ENCODE data around the gene DOK7.
"Not testable (repeated sequence)": the region's sequence is repeated elsewhere in the genome, so short reads cannot be mapped to it uniquely, and the experiment has no call there.

Gene DOK7

DNA sequence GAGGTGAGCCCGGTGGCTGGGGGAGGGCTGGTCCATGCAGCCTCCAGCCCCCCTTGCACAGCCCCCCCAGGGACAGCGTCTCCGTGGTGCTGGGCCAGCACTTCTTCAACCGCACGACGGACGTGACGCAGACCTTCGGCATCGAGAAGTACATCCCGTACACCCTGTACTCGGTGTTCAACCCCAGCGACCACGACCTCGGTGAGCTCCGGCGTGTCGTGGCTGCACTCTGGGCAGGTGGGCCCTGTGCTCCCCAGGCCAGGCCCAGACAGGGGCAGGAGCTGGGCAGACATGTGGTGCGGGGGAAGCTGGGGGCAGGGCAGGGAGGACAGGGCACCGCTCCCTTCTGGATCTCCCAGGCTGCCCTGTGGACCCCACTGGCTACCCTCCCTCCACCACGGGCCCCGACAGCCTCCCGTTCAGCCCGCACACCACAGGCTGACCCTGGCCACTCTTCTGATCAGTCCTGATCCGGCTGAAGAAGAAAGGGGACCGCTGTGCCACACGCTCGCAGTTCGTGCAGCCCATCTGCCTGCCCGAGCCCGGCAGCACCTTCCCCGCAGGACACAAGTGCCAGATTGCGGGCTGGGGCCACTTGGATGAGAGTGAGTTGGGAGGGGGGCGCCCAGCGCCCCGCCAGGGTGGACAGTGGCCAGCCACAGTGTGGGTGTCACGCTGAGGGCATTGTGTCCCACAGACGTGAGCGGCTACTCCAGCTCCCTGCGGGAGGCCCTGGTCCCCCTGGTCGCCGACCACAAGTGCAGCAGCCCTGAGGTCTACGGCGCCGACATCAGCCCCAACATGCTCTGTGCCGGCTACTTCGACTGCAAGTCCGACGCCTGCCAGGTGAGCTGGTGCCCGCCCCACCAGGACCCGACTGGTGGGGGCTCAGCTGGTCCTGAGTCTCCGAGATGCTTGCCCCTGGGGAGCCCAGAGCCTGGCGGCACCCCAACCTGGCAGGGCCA is 15.4 kb upstream of the DOK7 start:
- H3K9me3 ChIP-seq (ENCODE audit: low read depth, low read length), result no peaks in the 10 kb centered on the region
- H3K36me3 ChIP-seq (ENCODE audit: insufficient read depth, low read length), result no peaks in the 10 kb centered on the region
- TF ChIP-seq POLR2AphosphoS5 (IDR thresholded peaks at IDR 0.05; ENCODE audit: borderline replicate concordance, low read depth, low read length), result no peak
- no peak for TF ChIP-seq FOXP2 (optimal IDR thresholded peaks at IDR 0.05; ENCODE audit: control extremely low read depth, extremely low read length, insufficient read depth)
- TF ChIP-seq EZH2 (IDR thresholded peaks at IDR 0.05), result no peak
- no peak overlapping the region for H3K27ac ChIP-seq
- no peak overlapping the region for H3K9ac ChIP-seq (ENCODE audit: insufficient read length)
- H3K4me3 ChIP-seq, result no peak overlapping the region
- no peak for DNase-seq (ENCODE audit: low read depth, low spot score)

DNA sequence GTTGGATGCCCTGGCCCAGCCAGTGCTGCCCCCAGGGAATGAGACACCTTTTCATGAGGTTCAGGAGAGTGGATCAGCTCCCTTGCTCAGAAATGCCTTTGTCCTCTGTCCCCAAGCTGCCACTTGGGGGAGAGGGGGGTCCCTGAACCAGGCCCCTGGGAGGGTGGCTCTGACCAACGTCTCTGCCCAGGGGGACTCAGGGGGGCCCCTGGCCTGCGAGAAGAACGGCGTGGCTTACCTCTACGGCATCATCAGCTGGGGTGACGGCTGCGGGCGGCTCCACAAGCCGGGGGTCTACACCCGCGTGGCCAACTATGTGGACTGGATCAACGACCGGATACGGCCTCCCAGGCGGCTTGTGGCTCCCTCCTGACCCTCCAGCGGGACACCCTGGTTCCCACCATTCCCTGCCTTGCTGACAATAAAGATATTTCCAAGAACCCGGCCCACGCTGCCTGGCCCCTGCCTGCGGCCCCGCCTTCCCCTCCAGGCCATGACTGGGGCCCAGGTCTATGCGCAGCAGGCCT is 14.0 kb upstream of the DOK7 start:
- H3K27ac ChIP-seq, result no peak overlapping the region
- TF ChIP-seq FOXP2 (optimal IDR thresholded peaks at IDR 0.05; ENCODE audit: control extremely low read depth, extremely low read length, insufficient read depth) (no peak), EZH2 (IDR thresholded peaks at IDR 0.05) (no peak), POLR2AphosphoS5 (IDR thresholded peaks at IDR 0.05; ENCODE audit: borderline replicate concordance, low read depth, low read length) (no peak)
- H3K9me3 ChIP-seq (ENCODE audit: low read depth, low read length), result no peaks in the 10 kb centered on the region
- H3K4me3 ChIP-seq, result no peak overlapping the region
- no peaks in the 10 kb centered on the region for H3K36me3 ChIP-seq (ENCODE audit: insufficient read depth, low read length)
- no peak for DNase-seq (ENCODE audit: low read depth, low spot score)
- H3K9ac ChIP-seq (ENCODE audit: insufficient read length), result no peak overlapping the region

DNA sequence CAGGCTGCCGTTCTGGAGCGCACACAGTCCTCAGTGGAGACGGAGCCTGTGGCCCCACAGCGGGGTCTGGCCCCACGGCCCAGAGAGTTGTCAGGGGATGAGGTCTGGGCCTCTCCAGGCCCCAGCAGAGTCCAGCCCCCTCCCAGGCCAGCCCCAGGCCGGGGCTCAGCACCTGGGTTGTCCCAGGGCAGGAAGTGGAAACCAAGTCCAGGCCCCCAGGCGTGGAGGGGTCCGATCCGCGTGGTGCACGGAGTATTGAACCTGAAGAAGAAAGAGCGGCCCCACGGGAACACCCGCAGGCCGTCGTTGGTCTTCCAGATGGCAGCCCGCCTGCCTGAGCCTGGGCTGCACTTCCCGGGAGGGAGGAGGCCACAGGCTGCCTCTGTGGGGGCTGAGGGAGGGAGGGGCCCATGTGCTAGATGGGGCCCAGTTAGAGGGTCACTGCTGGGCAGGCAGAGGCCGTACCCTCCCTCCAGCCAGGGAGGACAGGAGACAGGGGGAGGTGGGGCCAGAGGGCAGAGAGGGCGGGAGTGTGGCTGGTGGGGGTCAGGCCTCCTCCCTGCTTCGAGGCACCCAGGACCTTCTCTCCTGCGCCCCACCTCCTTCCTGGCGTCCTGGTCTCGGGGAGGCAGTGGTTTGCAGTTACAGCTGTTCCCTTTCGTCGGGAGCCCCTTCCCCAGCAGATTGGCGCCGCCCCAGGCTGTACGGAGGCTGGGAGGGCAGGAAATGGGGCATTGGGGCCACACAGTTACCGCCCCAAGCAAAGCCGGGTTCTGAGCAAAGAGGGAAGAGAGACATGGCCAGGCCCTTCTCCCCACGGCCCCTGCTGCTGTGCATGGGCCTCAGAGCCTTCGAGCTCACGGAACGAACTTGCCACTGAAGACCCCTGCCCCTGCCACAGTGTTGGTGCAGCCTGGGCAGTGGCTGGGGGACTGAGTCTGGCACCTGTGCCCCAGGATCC is 13.3 kb upstream of the DOK7 start:
- Histone ChIP-seq H3K9me3 (ENCODE audit: low read depth, low read length) (no peaks in the 10 kb centered on the region), H3K36me3 (ENCODE audit: insufficient read depth, low read length) (no peaks in the 10 kb centered on the region), H3K4me3 (no peak overlapping the region), H3K27ac (no peak overlapping the region), H3K9ac (ENCODE audit: insufficient read length) (no peak overlapping the region)
- DNase-seq (ENCODE audit: low read depth, low spot score), result no peak
- no peak for TF ChIP-seq POLR2AphosphoS5 (IDR thresholded peaks at IDR 0.05; ENCODE audit: borderline replicate concordance, low read depth, low read length)
- TF ChIP-seq EZH2 (IDR thresholded peaks at IDR 0.05), result no peak
- no peak for TF ChIP-seq FOXP2 (optimal IDR thresholded peaks at IDR 0.05; ENCODE audit: control extremely low read depth, extremely low read length, insufficient read depth)

DNA sequence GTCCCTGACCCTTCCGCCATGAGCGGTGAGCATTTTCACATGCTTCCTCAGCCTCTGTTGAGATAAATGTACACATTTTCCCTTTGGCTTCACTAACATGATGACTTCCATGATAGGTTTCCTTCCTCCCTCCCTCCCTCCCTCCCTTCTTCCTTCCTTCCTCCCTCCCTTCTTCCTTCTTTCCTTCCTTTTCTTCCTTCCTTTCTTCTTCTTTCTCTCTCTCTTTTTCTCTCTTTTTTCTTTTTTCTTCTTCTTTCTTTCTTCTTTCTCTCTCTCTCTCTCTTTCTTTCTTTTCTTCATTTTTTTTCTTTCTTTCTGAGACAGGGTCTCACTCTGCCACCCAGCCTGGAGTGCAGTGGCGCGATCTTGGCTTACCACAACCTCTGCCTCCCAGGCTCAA is 12.5 kb upstream of the DOK7 start:
- Histone ChIP-seq H3K9ac (ENCODE audit: insufficient read length) (no peak overlapping the region), H3K4me3 (no peak overlapping the region), H3K27ac (no peak overlapping the region), H3K9me3 (ENCODE audit: low read depth, low read length) (no peaks in the 10 kb centered on the region), H3K36me3 (ENCODE audit: insufficient read depth, low read length) (no peaks in the 10 kb centered on the region)
- DNase-seq (ENCODE audit: low read depth, low spot score), result no peak
- TF ChIP-seq POLR2AphosphoS5 (IDR thresholded peaks at IDR 0.05; ENCODE audit: borderline replicate concordance, low read depth, low read length) (no peak), FOXP2 (optimal IDR thresholded peaks at IDR 0.05; ENCODE audit: control extremely low read depth, extremely low read length, insufficient read depth) (no peak), EZH2 (IDR thresholded peaks at IDR 0.05) (no peak)

DNA sequence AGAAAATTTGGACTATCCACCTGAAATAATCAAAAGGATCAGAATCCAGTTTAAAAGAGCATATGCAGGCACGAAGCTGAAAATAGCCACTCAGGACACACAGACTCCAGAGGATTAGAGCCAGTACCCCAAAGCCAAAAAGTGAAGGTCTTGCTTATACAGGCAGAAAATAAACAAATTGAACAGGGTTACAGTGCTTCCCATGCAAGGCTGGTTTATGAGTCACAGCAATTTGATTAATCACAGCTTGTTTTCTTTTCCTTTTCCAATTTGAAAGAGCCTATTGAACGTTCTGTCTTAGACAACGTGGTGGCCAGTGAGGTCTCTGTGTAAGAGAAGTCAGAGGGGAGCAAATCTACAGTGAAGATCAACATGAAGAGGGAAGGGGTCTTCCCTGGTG is 11.2 kb upstream of the DOK7 start:
- Histone ChIP-seq H3K36me3 (ENCODE audit: insufficient read depth, low read length) (no peaks in the 10 kb centered on the region), H3K9me3 (ENCODE audit: low read depth, low read length) (no peaks in the 10 kb centered on the region), H3K27ac (no peak overlapping the region), H3K9ac (ENCODE audit: insufficient read length) (no peak overlapping the region), H3K4me3 (no peak overlapping the region)
- DNase-seq (ENCODE audit: low read depth, low spot score), result no peak
- no peak for TF ChIP-seq POLR2AphosphoS5 (IDR thresholded peaks at IDR 0.05; ENCODE audit: borderline replicate concordance, low read depth, low read length)
- TF ChIP-seq EZH2 (IDR thresholded peaks at IDR 0.05), result no peak
- TF ChIP-seq FOXP2 (optimal IDR thresholded peaks at IDR 0.05; ENCODE audit: control extremely low read depth, extremely low read length, insufficient read depth), result no peak

DNA sequence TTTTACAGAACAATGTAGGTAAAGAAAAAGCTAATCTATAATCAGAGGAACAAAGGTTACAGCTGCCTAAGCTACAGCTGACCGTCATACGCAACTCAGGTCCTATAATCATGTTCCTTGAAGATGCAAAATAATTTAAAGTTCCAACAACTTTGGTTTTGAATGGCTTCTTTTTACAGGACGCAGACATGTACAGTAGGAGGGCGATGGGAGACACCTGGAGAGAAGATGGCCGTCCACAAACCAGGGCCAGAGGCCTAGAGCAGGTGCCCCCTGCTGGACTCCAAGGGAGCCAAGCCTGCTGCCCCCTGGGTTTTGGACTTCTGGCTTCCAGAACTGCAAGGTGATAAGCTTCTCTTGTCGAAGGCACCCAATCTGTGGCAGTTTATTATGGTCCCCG is 10.7 kb upstream of the DOK7 start:
- TF ChIP-seq EZH2 (IDR thresholded peaks at IDR 0.05), result no peak
- TF ChIP-seq POLR2AphosphoS5 (IDR thresholded peaks at IDR 0.05; ENCODE audit: borderline replicate concordance, low read depth, low read length), result no peak
- TF ChIP-seq FOXP2 (optimal IDR thresholded peaks at IDR 0.05; ENCODE audit: control extremely low read depth, extremely low read length, insufficient read depth), result no peak
- H3K4me3 ChIP-seq, result no peak overlapping the region
- no peaks in the 10 kb centered on the region for H3K36me3 ChIP-seq (ENCODE audit: insufficient read depth, low read length)
- H3K9me3 ChIP-seq (ENCODE audit: low read depth, low read length), result no peaks in the 10 kb centered on the region
- no peak overlapping the region for H3K9ac ChIP-seq (ENCODE audit: insufficient read length)
- H3K27ac ChIP-seq, result no peak overlapping the region
- DNase-seq (ENCODE audit: low read depth, low spot score), result no peak

DNA sequence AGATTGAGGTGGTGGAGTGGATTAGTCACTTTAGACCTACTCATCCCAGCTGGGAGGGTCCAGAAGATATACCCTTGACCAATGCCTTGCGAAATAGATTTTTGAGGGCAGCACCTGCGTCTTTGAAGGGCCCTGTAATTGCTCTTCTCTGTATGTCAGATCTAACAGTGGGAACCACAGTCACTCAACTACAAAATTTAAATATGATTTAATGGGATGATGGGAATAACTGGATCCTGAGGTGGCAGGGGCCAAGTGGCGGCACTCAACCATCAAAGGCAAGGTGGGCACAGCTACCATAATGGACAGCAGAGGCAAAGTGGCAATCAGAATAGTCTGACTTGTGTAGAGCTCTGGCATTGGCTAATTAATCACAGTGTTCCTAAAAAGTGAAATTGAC is 7.5 kb upstream of the DOK7 start:
- not testable (repeated sequence) for H3K36me3 ChIP-seq (ENCODE audit: insufficient read depth, low read length); H3K4me3 ChIP-seq; H3K9me3 ChIP-seq (ENCODE audit: low read depth, low read length); H3K9ac ChIP-seq (ENCODE audit: insufficient read length); DNase-seq (ENCODE audit: low read depth, low spot score); H3K27ac ChIP-seq

DNA sequence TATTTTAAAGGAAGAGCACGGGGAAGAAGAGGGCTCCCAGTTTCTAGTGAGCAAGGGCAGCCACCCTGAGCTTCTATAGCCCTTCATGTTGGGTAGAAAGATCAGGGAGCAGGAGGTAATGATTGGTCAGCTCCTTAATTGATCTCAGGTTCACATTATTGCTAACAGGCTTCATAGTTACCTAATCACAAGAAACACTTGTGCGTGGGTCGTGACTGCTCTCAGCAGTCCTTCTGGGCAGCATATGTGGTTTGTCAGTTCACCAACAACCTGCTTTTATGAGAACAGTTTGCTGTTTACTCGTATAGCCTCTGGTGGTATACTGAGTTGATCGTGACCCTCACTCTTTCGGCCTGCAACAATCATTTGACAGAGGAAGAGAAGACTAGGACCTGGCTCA is 4.7 kb upstream of the DOK7 start:
- no peak for TF ChIP-seq FOXP2 (optimal IDR thresholded peaks at IDR 0.05; ENCODE audit: control extremely low read depth, extremely low read length, insufficient read depth)
- no peak for TF ChIP-seq POLR2AphosphoS5 (IDR thresholded peaks at IDR 0.05; ENCODE audit: borderline replicate concordance, low read depth, low read length)
- TF ChIP-seq EZH2 (IDR thresholded peaks at IDR 0.05), result no peak
- H3K36me3 ChIP-seq (ENCODE audit: insufficient read depth, low read length), result no peaks in the 10 kb centered on the region
- no peaks in the 10 kb centered on the region for H3K9me3 ChIP-seq (ENCODE audit: low read depth, low read length)
- H3K27ac ChIP-seq, result no peak overlapping the region
- no peak overlapping the region for H3K9ac ChIP-seq (ENCODE audit: insufficient read length)
- no peak for DNase-seq (ENCODE audit: low read depth, low spot score)
- no peak overlapping the region for H3K4me3 ChIP-seq

DNA sequence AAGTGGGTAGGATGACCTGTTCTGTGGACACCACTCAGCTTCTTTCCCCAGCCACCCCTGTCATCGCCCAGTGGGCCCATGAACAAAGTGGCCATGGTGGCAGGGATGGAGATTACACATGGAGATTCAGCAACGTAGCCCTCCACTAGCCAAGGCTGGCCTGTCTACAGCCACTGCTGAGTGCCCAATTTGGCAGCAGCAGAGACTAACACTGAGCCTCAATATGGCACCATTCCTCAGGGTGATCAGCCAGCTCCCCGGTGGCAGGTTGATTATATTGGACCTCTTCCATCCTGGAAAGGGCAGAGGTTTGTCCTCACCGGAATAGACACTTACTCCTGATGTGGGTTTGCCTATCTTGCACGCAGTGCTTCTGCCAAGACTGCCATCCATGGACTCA is 4.0 kb upstream of the DOK7 start:
- H3K4me3 ChIP-seq; DNase-seq (ENCODE audit: low read depth, low spot score); H3K9me3 ChIP-seq (ENCODE audit: low read depth, low read length); H3K9ac ChIP-seq (ENCODE audit: insufficient read length); H3K36me3 ChIP-seq (ENCODE audit: insufficient read depth, low read length); H3K27ac ChIP-seq: not testable (repeated sequence)
